Endothelial cell (in vitro differentiated cells): ENCODE results near the gene MISFA. TPM values are rescaled to one million over a fixed set of nuclear protein-coding genes. Genes with fewer than 3 reads are reported as not detected.
"Not testable (repeated sequence)": the region's sequence is repeated elsewhere in the genome, so short reads cannot be mapped to it uniquely, and the experiment has no call there.

Source experiments
- DNase-seq: peaks from one replicate; pipeline ENCODE4 v3.0.0; 2021; ENCODE audit warnings: low spot score
- H3K27ac Mint-ChIP-seq: one replicate; pipeline ENCODE4 v1.8.0; 2021; ENCODE audit warnings: mixed read lengths, inconsistent platforms; ENCODE audit not compliant: unreplicated experiment
- H3K27me3 Mint-ChIP-seq: one replicate; pipeline ENCODE4 v1.8.0; 2021; ENCODE audit warnings: mild to moderate bottlenecking, moderate library complexity, mixed read lengths, inconsistent platforms; ENCODE audit not compliant: unreplicated experiment
- H3K36me3 Mint-ChIP-seq: one replicate; pipeline ENCODE4 v1.8.0; 2021; ENCODE audit warnings: mild to moderate bottlenecking, low read depth, mixed read lengths, inconsistent platforms; ENCODE audit not compliant: unreplicated experiment
- H3K4me1 Mint-ChIP-seq: one replicate; pipeline ENCODE4 v1.8.0; 2021; ENCODE audit warnings: mild to moderate bottlenecking, mixed read lengths, inconsistent platforms; ENCODE audit not compliant: unreplicated experiment
- H3K4me3 Mint-ChIP-seq: one replicate; pipeline ENCODE4 v1.8.0; 2021; ENCODE audit warnings: mild to moderate bottlenecking, mixed read lengths, inconsistent platforms; ENCODE audit not compliant: unreplicated experiment
- H3K9me3 Mint-ChIP-seq: one replicate; pipeline ENCODE4 v1.8.0; 2021; ENCODE audit warnings: mixed read lengths, inconsistent platforms; ENCODE audit not compliant: unreplicated experiment
- CTCF ChIP-seq: fragments of 200-600 bp; sonication (generic); IDR thresholded peaks from one replicate; pipeline ENCODE4 v1.5.0; 2021; ENCODE audit warnings: antibody characterized with exemption; ENCODE audit not compliant: unreplicated experiment
- total RNA-seq: library from RNA; stranded (reverse); fragmentation: NEBNext Ultra II Directional; extraction: Animal tissue kit (Norgen Biotek cat#: 25700); gene quantifications from one replicate; pipeline ENCODE4 v1.2.1, GENCODE V29; 2021; ENCODE audit not compliant: unreplicated experiment

Gene MISFA
- total RNA-seq, 1 donor from 2014 or later = 2.8 TPM

GRCh38 chr11:18588297-18589252, 11.0 kb upstream of the MISFA start, which contains the start of gene UEVLD:
UEVLD (minus strand) TSS chr11:18588734; CDS start chr11:18588654, 80 bp downstream.
- peak; percentile 87 for DNase-seq
- no peaks in the 10 kb centered on the region for H3K9me3 Mint-ChIP-seq
- H3K36me3 Mint-ChIP-seq = no peaks in the 10 kb centered on the region
- no peak within 1 kb of the TSS for H3K4me3 Mint-ChIP-seq
- peaks cover 3% of the 10 kb centered on the region for H3K4me1 Mint-ChIP-seq
- no peak for TF ChIP-seq CTCF
- H3K27ac Mint-ChIP-seq = no peak within 1 kb of the TSS
- no peaks in the 10 kb centered on the region for H3K27me3 Mint-ChIP-seq

- no peak for TF ChIP-seq CTCF
- Mint-ChIP-seq H3K9me3 (no peaks in the 10 kb centered on the region), H3K36me3 (no peaks in the 10 kb centered on the region), H3K27me3 (no peaks in the 10 kb centered on the region), H3K4me1 (peaks cover 3% of the 10 kb centered on the region), H3K4me3 (no peak overlapping the region), H3K27ac (no peak overlapping the region)
- DNase-seq = no peak
Observed at GRCh38 chr11:18590571-18590970, 9.0 kb upstream of the MISFA start.

- H3K9me3 Mint-ChIP-seq, H3K36me3 Mint-ChIP-seq: not testable (repeated sequence)
Observed at GRCh38 chr11:18594088-18594487, 5.5 kb upstream of the MISFA start.

GRCh38 chr11:18594999-18595749, 4.4 kb upstream of the MISFA start:
- H3K36me3 Mint-ChIP-seq = no peaks in the 10 kb centered on the region
- no peak for TF ChIP-seq CTCF
- no peaks in the 10 kb centered on the region for H3K9me3 Mint-ChIP-seq
- no peak for DNase-seq
- peaks cover 3% of the 10 kb centered on the region for H3K4me1 Mint-ChIP-seq
- H3K4me3 Mint-ChIP-seq = no peak overlapping the region
- no peaks in the 10 kb centered on the region for H3K27me3 Mint-ChIP-seq
- no peak overlapping the region for H3K27ac Mint-ChIP-seq

More at GRCh38 chr11:18594088-18594487, 5.5 kb upstream of the MISFA start:
- H3K27me3 Mint-ChIP-seq, H3K27ac Mint-ChIP-seq, H3K4me1 Mint-ChIP-seq, DNase-seq, H3K4me3 Mint-ChIP-seq: not testable (repeated sequence)

- TF ChIP-seq CTCF = no peak
- no peak overlapping the region for H3K4me3 Mint-ChIP-seq
- no peaks in the 10 kb centered on the region for H3K36me3 Mint-ChIP-seq
- no peaks in the 10 kb centered on the region for H3K9me3 Mint-ChIP-seq
- no peaks in the 10 kb centered on the region for H3K4me1 Mint-ChIP-seq
- H3K27ac Mint-ChIP-seq = no peak overlapping the region
- no peak for DNase-seq
- no peaks in the 10 kb centered on the region for H3K27me3 Mint-ChIP-seq
Observed at GRCh38 chr11:18600915-18601569, 1.5 kb downstream of the MISFA start.
